GM21717 (cell line): Measurements from ENCODE around the gene EEF1B2.

Source experiments
- ATAC-seq: cut with Tn5 transposase; IDR thresholded peaks from one replicate; pipeline ENCODE4 v1.9.1; 2021; ENCODE audit warnings: mild to moderate bottlenecking, moderate library complexity; ENCODE audit not compliant: unreplicated experiment

EEF1B2 gene

GRCh38 chr2:206211657-206212255, 52.1 kb downstream of the EEF1B2 start:
- no peak for ATAC-seq
